HepG2 (cell line): ENCODE data around the gene ASB11. TPM values are rescaled to one million over a fixed set of nuclear protein-coding genes. Genes with fewer than 3 reads are reported as not detected.
A peak's percentile ranks its signal among the peaks of the same experiment; 100 is the strongest.

Experiments
- AGO2 ChIP-seq: fragments of 200-400 bp; formaldehyde crosslinking; optimal IDR thresholded peaks from 2 replicates; pipeline ENCODE3; 2017; ENCODE audit warnings: mild to moderate bottlenecking, low read depth, low read length, moderate library complexity
- ATF7-NPFF ChIP-seq: sonication (generic); formaldehyde crosslinking; IDR thresholded peaks from 2 replicates; pipeline ENCODE4 v1.8.1; 2023; ENCODE audit warnings: mild to moderate bottlenecking, low read depth, missing genetic modification reagents, moderate library complexity
- KMT2B ChIP-seq: IDR thresholded peaks from 2 replicates; pipeline ENCODE4 v1.6.1; 2016; ENCODE audit warnings: missing genetic modification reagents, missing compliant biosample characterization
- PHF20 ChIP-seq: sonication (generic); formaldehyde crosslinking; IDR thresholded peaks from 2 replicates; pipeline ENCODE4 v1.5.0; 2020; ENCODE audit warnings: mild to moderate bottlenecking, missing genetic modification reagents
- SALL2 ChIP-seq: sonication (generic); formaldehyde crosslinking; IDR thresholded peaks from 2 replicates; pipeline ENCODE4 v1.8.1; 2023; ENCODE audit warnings: mild to moderate bottlenecking, missing genetic modification reagents, inconsistent platforms
- SAP130 ChIP-seq: IDR thresholded peaks from 2 replicates; pipeline ENCODE4 v1.6.1; 2016; ENCODE audit warnings: low read depth
- SNAPC2 ChIP-seq: sonication (generic); formaldehyde crosslinking; IDR thresholded peaks from 2 replicates; pipeline ENCODE4 v1.8.1; 2022; ENCODE audit warnings: mild to moderate bottlenecking, missing genetic modification reagents
- YY1 ChIP-seq: IDR thresholded peaks from 2 replicates; pipeline ENCODE4 v1.6.1; 2011; ENCODE audit warnings: low read length, low read depth, moderate library complexity, mild to moderate bottlenecking; ENCODE audit not compliant: insufficient read depth, insufficient replicate concordance
- ZFY ChIP-seq: sonication (generic); formaldehyde crosslinking; IDR thresholded peaks from 2 replicates; pipeline ENCODE4 v1.4.0; 2020; ENCODE audit warnings: missing genetic modification reagents
- ZNF546 ChIP-seq: sonication (generic); formaldehyde crosslinking; conservative IDR thresholded peaks from 2 replicates; pipeline ENCODE4 v1.8.1; 2023; ENCODE audit warnings: mild to moderate bottlenecking, missing genetic modification reagents
- ZNF75D ChIP-seq: sonication (generic); formaldehyde crosslinking; IDR thresholded peaks from 2 replicates; pipeline ENCODE4 v1.8.1; 2023; ENCODE audit warnings: missing genetic modification reagents, mild to moderate bottlenecking, borderline replicate concordance
- ZNF777 ChIP-seq: sonication (generic); formaldehyde crosslinking; IDR thresholded peaks from 2 replicates; pipeline ENCODE4 v1.4.0; 2020; ENCODE audit warnings: missing genetic modification reagents
- polyA plus RNA-seq, 8 experiments: library from polyadenylated mRNA; depleted of rRNA in 3 of 8; stranded (reverse) in 7 of 8; unstranded in 1 of 8; fragments of >200 nt; fragmentation: Illumina TruSeq in 4 of 8; extraction: Trizol in 4 of 8; gene quantifications; 2 replicates each; pipeline versions ENCODE4 v1.2.1 to v1.2.3, GENCODE V29; 2011 to 2016; ENCODE audit warnings: low read depth in 4 of 8, missing spikeins in 1 of 8, mixed read lengths in 1 of 8; ENCODE audit not compliant: insufficient read depth in 1 of 8
- total RNA-seq, 5 experiments: library from RNA; depleted of rRNA; stranded (reverse); fragments of >200 nt; fragmentation: Illumina TruSeq; extraction: Trizol; gene quantifications; 2 replicates each; pipeline ENCODE4 v1.2.3, GENCODE V29; 2016; ENCODE audit warnings: low read depth in 1 of 5
- TF ChIP-seq, protein P1 (sequence below): sonication (generic); formaldehyde crosslinking; IDR thresholded peaks from 2 replicates; pipeline ENCODE4 v1.5.1; 2020; ENCODE audit warnings: mild to moderate bottlenecking, moderate library complexity, missing genetic modification reagents
- TF ChIP-seq, protein P2 (sequence below): sonication (generic); formaldehyde crosslinking; IDR thresholded peaks from 2 replicates; pipeline ENCODE4 v1.5.1; 2020; ENCODE audit warnings: missing genetic modification reagents, mild to moderate bottlenecking, borderline replicate concordance
- TF ChIP-seq, protein P3 (sequence below): IDR thresholded peaks from 2 replicates; pipeline ENCODE4 v1.6.1; 2016; ENCODE audit warnings: low read depth, missing genetic modification reagents, missing compliant biosample characterization
- TF ChIP-seq, protein P4 (sequence below): IDR thresholded peaks from 2 replicates; pipeline ENCODE4 v1.6.1; 2012; ENCODE audit warnings: low read length, improper control_type of control experiment

The ASB11 gene
- total and polyA plus RNA-seq, 2 of the 13 experiments (the other 11 are each of a cell fraction or from before 2014, with no cell fraction given): not detected

DNA sequence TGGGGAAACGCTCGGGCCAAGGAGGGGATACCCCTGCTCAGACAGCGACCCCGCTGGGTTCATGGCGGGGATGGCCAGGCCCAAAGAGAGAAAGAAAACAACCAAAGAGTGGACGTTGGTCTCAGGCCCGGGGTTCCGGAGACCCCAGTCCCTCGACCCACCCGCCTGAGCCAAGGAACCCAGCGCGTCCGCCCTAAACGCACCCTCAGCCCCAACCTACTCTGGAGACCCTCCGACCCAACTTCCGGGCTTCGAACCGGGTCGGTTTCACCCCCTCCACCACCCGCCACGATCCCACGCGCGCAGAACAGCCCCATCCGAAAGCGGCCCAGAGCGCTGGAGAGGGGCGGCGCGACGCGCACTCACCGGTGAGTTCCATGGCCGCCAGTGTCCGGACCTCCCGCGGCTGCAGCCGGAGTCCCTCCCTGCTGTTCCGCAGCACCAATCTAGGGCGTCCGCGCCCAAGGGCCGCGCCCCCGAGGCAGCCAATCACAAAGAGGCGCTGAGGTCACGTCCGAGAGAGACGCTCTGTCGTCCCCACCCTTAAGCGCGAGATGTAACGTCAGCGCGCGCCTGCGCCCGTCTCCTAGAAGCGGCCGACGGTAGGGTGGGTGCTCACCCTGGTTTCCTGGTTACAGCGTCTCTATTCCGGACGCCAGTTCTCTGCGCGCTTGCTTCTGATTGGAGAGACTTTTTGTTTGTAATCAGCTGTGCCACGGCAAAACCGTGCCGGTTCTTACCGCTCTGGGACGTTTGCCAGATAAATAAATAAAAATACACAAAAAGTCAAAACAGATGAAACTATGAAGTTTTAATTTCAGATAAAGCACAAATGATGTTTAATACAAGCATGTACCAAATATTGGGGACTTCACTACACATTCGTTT lies 19.9 kb upstream of the ASB11 start, which contains the start of gene PIGA (continued):
- TF ChIP-seq PHF20 (CRISPR knock-in tag) (peak; percentile 75), ZNF75D (no peak), AGO2 (peak; percentile 33), ATF7-NPFF (CRISPR knock-in tag) (0 out of 2 replicates have a peak, but pooled peaks have one; percentile 32), ZNF546 (no peak), SAP130 (CRISPR knock-in tag) (peak; percentile 92), ZNF777 (no peak), ZFY (CRISPR knock-in tag) (peak; percentile 77), KMT2B (CRISPR knock-in tag) (peak; percentile 49; the same call in 1 of the 2 replicates), YY1 (peak; percentile 88), SNAPC2 (CRISPR knock-in tag) (no peak), SALL2 (CRISPR knock-in tag) (no peak)
- TF ChIP-seq, protein P1, sequence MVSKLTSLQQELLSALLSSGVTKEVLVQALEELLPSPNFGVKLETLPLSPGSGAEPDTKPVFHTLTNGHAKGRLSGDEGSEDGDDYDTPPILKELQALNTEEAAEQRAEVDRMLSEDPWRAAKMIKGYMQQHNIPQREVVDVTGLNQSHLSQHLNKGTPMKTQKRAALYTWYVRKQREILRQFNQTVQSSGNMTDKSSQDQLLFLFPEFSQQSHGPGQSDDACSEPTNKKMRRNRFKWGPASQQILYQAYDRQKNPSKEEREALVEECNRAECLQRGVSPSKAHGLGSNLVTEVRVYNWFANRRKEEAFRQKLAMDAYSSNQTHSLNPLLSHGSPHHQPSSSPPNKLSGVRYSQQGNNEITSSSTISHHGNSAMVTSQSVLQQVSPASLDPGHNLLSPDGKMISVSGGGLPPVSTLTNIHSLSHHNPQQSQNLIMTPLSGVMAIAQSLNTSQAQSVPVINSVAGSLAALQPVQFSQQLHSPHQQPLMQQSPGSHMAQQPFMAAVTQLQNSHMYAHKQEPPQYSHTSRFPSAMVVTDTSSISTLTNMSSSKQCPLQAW: peak; percentile 50; the same call in 1 of the 2 replicates
- TF ChIP-seq, protein P2, sequence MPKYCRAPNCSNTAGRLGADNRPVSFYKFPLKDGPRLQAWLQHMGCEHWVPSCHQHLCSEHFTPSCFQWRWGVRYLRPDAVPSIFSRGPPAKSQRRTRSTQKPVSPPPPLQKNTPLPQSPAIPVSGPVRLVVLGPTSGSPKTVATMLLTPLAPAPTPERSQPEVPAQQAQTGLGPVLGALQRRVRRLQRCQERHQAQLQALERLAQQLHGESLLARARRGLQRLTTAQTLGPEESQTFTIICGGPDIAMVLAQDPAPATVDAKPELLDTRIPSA (CRISPR knock-in tag): no peak
- TF ChIP-seq, protein P3, sequence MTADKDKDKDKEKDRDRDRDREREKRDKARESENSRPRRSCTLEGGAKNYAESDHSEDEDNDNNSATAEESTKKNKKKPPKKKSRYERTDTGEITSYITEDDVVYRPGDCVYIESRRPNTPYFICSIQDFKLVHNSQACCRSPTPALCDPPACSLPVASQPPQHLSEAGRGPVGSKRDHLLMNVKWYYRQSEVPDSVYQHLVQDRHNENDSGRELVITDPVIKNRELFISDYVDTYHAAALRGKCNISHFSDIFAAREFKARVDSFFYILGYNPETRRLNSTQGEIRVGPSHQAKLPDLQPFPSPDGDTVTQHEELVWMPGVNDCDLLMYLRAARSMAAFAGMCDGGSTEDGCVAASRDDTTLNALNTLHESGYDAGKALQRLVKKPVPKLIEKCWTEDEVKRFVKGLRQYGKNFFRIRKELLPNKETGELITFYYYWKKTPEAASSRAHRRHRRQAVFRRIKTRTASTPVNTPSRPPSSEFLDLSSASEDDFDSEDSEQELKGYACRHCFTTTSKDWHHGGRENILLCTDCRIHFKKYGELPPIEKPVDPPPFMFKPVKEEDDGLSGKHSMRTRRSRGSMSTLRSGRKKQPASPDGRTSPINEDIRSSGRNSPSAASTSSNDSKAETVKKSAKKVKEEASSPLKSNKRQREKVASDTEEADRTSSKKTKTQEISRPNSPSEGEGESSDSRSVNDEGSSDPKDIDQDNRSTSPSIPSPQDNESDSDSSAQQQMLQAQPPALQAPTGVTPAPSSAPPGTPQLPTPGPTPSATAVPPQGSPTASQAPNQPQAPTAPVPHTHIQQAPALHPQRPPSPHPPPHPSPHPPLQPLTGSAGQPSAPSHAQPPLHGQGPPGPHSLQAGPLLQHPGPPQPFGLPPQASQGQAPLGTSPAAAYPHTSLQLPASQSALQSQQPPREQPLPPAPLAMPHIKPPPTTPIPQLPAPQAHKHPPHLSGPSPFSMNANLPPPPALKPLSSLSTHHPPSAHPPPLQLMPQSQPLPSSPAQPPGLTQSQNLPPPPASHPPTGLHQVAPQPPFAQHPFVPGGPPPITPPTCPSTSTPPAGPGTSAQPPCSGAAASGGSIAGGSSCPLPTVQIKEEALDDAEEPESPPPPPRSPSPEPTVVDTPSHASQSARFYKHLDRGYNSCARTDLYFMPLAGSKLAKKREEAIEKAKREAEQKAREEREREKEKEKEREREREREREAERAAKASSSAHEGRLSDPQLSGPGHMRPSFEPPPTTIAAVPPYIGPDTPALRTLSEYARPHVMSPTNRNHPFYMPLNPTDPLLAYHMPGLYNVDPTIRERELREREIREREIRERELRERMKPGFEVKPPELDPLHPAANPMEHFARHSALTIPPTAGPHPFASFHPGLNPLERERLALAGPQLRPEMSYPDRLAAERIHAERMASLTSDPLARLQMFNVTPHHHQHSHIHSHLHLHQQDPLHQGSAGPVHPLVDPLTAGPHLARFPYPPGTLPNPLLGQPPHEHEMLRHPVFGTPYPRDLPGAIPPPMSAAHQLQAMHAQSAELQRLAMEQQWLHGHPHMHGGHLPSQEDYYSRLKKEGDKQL (CRISPR knock-in tag): no peak
- TF ChIP-seq, protein P4, sequence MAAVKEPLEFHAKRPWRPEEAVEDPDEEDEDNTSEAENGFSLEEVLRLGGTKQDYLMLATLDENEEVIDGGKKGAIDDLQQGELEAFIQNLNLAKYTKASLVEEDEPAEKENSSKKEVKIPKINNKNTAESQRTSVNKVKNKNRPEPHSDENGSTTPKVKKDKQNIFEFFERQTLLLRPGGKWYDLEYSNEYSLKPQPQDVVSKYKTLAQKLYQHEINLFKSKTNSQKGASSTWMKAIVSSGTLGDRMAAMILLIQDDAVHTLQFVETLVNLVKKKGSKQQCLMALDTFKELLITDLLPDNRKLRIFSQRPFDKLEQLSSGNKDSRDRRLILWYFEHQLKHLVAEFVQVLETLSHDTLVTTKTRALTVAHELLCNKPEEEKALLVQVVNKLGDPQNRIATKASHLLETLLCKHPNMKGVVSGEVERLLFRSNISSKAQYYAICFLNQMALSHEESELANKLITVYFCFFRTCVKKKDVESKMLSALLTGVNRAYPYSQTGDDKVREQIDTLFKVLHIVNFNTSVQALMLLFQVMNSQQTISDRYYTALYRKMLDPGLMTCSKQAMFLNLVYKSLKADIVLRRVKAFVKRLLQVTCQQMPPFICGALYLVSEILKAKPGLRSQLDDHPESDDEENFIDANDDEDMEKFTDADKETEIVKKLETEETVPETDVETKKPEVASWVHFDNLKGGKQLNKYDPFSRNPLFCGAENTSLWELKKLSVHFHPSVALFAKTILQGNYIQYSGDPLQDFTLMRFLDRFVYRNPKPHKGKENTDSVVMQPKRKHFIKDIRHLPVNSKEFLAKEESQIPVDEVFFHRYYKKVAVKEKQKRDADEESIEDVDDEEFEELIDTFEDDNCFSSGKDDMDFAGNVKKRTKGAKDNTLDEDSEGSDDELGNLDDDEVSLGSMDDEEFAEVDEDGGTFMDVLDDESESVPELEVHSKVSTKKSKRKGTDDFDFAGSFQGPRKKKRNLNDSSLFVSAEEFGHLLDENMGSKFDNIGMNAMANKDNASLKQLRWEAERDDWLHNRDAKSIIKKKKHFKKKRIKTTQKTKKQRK: no peak
